ENCODE results near the gene KDELR3.
"Not testable (repeated sequence)": the region's sequence is repeated elsewhere in the genome, so short reads cannot be mapped to it uniquely, and the experiment has no call there.

Gene KDELR3

DNA sequence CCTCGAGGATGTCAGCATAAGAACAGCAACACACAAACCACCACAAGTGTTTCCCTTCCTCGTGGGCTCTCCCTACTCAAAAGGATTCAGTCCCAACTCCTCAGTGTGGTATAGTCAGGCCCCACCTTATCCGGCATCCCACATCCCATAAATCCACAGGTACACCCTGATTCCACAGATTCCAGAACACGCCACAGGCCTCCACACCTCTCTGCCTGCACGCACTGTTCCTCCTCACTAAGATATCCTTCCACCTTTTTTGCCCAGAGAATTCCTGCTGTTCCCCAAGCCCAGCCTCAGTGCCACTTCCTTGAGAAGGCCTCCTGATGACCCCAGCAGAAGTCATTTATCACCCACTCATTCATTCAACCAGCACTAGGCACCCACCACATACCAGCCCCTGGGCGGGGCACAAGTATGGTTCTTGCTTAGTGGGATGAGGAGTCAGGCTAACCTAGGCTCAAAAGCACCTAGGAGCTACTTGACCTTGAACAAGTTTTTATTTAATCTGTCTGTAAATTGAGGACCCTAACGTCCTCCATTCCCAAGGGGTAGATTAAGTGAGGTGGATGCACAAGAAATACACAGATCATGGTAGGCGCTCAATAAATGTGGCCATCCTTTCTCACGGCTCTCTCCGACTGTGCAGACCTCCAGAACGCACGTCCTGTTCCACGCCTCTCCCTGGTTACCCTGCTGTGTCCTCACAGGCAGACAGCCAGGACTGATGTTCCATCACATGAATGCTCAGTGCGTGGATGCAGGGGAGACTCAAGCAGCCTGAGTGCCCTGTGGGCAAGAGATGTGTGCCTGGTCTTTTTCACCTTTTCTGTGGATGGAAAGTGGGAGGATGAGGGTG, 10.8 kb upstream of the KDELR3 start:
- no peak for DNase-seq (ENCODE audit: low read depth in 2 of 2)

DNA sequence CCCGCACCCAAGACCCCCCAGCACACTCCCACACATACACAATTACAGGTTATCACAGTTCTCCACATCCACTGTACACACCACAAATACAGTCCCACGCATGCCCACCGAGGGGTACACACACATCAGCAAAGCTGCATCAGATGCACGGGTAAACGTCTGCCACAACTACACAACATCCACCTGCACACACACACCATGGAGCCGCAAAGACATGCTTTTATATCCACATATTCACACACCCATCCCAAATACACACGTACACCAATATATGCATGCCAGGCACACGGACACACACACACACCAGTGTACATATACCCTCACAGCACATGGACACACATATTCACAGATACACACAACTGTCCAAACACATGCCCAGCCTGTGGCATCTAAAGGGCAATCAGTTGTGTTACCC, 7.5 kb upstream of the KDELR3 start:
- no peak for DNase-seq (ENCODE audit: low read depth in 2 of 2)

DNA sequence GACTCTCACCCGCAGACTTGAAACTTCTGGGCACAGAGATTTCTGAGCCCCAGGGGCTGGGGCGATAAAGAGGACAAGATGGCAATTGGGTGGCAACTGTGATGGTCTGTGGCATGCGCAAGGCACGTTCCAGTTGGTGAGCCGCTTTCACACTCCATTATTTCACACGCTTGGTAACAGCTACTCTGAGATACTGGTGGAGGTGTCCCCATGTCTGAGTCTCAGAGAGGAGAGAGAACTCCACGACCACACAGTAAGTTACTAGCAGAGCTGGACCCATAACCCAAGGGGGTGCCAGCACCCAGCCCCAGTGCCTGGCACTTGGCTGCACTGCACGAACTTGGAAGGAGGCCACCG, 6.9 kb upstream of the KDELR3 start:
- DNase-seq (ENCODE audit: low read depth in 2 of 2): no peak

DNA sequence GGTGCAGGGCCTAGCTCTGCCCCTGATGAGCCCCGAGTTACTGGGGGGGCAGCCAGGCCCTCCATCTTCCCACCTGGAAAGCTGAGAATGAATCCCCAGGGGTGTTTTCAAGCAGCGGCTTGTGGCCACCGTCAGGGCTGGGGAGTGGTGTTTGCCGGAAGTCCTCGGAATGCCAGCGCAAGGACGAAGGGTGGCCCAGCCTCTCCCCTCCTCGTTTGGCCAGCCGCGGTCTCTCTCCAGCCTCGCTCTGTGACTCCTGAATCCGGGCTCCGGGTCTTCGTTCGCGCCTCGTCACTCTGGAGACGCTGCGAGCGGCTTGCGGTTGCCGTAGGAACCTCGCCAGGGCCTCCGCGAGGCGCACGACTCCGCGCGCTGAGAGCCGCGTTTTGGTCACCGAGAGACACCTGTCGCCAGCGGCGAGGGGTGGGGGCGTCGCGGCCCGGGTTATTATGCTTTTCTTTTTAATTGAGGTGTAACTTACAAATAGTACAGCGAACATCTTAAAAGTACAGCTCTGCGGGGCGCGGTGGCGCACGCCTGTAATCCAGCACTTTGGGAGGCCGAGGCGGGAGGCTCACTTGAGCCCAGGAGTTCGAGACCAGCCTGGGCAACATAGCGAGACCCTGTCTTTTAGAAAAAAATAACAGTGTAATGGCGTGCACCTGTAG, 6.3 kb upstream of the KDELR3 start:
- peak; percentile 57 to 58 for DNase-seq (ENCODE audit: low read depth in 2 of 2)

DNA sequence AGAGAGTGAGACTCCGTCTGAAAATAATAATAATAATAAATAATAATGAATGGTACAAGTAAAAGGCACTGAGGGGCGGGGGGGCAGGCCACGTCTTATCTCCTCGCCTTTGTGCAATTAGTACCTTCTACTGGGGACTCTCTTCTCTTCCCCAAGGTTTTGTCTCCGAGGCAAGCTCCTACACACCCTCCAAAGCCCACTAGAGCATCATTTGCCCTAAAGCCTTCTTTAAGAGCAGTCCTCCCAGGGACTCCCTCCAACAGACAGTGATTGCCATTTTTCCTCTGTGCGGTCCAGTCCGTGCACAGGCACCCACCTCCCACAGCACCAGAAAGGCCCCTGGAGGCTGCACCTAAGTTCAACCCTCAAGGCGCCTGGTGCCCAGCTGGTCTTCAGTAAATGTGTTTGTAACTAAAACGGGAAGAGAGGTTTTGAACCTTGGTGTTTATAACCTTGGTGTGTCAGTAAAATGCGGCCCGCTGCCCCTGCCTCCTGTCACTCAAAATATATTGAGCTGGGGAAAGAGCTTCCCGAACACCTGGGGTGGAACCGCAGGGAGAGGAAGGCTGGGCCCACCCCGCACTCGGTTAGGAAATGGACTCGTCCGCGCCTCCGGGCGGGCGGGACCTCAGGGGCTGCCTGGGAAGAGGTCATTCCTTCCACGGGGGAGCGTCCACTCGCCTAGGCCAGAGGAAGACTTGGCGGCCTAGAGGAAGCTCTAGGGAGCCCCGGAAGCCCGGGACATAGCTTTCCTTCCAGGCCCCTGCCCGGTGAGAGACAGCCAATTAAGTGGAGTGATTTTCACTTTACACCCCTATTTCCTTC, 4.7 kb upstream of the KDELR3 start:
- DNase-seq (ENCODE audit: low read depth in 2 of 2): no peak

DNA sequence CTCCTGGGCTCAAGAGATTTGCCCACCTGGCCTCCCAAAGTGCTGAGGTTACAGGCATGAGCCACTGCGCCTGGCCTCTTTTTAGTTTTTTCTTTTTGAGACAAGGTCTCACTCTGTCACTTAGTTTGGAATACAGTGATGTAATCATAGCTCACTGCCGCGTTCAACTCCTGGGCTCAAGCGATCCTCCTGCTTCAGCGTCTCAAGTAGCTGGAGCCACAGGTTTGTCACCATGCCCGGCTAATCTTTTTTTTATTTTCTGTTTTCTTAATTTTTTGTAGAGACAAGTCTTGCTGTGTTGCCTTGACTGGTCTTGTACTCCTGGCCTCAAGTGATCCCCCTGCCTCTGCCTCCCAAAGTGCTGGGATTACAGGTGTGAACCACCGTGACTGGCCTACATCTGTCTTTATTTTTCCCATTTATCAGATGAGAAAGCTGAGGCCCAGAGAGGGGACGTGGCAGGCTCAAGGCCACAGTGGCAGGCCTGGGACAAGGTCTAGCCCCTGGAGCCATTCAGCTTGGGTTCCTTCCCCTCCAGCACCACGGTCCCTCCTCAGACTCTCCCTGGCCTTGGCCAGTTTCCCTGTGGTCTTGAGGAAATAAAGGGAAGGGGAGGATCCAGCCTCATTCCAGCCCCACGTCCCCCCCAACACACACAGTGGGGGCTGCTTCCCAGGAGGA, 2.8 kb upstream of the KDELR3 start:
- no peak for DNase-seq (ENCODE audit: low read depth in 2 of 2)

- no peak for DNase-seq (ENCODE audit: low read depth in 2 of 2)
Observed at GRCh38 chr22:38465673-38466490, 2.0 kb upstream of the KDELR3 start.

- DNase-seq (ENCODE audit: low read depth in 2 of 2): no peak
Observed at GRCh38 chr22:38467438-38467903, 425 bp upstream of the KDELR3 start.

GRCh38 chr22:38468443-38469305, 778 bp downstream of the KDELR3 start:
- no peak for DNase-seq (ENCODE audit: low read depth in 2 of 2)

DNA sequence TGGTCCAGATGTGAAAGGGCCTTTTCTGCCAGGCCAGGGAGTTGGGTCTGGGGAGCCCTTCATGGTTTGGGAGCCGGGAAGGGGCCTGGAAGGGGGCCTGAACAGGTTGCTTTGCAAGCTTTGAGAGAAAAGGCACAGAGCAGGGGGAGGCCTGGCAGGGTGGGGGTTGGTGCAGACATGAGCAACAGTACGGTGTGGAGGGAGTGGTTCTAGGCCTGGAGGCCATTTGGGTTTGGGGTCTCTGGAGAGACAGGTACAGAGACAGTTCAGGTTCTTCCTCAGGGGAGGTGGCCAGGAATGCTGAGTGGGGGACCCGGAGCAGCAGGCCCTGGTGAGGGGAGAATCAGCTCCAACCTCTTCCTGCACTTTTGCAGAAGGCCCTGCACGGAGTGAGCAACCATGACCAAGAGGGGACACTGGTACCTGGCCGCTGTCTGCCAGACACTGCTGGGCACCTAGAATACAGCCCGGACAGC, 1.4 kb downstream of the KDELR3 start:
- no peak for DNase-seq (ENCODE audit: low read depth in 2 of 2)

DNA sequence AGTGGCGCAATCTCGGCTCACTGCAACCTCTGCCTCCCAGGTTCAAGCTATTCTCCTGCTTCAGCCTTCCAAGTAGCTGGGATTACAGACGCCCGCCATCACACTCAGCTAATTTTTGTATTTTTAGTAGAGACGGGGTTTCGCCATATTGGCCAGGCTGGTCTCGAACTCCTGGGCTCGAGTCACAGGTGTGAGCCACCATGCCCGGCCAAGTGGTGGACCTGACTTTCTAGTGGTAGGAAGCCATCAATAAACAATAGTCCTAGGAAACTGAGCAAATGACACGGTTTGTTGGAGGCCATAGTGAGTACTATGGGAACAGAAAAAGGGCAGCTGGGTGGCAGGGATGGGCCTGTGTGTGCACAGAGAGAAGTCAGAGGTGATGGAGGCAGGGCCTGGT, 2.3 kb downstream of the KDELR3 start:
- not testable (repeated sequence) for DNase-seq (ENCODE audit: low read depth in 2 of 2)

DNA sequence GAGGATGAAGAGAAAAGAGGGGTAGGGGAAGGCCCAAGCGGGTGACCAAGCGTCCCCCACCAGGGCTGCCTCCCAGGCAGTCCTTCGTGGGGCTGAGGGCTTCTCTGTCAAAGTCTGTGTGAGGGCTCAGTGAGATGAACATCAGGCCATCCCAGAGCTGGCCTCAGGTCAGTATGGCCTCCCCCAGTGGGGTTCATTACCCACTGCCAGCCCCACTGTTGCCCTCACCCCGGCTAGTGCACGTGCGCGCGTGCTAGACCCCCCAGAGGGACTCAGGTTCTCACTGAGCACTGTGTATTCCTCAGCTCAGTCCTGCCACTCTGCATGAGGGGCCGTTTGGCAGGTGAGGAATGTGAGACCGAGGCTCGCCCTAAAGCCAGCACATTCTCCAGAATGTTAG, 3.3 kb downstream of the KDELR3 start:
- no peak for DNase-seq (ENCODE audit: low read depth in 2 of 2)

- no peak for DNase-seq (ENCODE audit: low read depth in 2 of 2)
Observed at GRCh38 chr22:38474003-38474607, 6.2 kb downstream of the KDELR3 start.

DNA sequence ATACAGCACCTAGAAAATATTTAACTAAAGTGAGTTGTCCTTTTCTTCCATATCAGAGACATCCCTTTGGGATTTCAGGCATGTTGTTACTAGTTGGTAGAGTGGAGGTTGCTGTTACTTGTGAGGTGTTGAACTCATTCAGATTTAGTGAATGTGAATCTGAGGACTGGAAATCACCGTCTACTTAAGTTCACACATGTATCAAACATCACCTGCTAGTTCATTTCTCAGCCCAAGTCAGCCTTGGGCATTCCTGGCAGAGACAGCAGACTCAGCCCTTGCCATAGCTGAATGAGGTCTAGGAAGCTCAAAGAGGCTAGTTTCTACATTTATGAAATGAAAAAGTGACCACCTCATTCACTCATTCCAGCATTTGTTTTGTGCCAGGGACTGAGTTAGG, 9.7 kb downstream of the KDELR3 start:
- DNase-seq (ENCODE audit: low read depth in 2 of 2): no peak

GRCh38 chr22:38479096-38479837, 11.4 kb downstream of the KDELR3 start:
- DNase-seq (ENCODE audit: low read depth in 2 of 2): no peak

DNA sequence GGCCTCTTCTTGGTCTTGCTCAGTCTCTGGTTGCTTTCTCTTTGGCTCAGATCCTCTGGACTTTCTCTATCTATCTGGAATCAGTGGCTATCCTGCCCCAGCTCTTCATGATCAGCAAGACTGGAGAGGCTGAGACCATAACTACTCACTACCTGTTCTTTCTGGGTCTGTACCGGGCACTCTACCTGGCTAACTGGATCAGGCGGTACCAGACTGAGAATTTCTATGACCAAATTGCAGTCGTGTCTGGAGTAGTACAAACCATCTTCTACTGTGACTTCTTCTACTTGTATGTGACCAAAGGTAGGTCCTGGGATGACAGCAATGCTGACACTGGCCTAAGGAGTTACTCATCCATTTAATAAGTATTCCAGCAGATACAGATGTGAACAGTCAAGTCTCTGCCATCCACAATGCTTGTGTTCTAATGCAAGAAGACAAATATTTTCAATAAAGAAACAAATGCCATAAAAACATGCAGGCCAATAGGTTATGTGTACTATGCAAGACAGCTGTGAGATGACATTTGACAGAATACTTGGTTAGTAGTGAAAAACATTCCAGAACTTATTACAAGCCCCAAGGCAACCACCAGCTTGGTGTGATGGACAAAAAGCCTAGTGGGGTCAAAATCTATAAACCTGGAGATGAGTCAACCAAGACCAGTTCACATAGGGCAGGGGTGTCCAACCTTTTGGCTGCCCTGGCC, 13.4 kb downstream of the KDELR3 start:
- DNase-seq (ENCODE audit: low read depth in 2 of 2): no peak

GRCh38 chr22:38481871-38482332, 14.0 kb downstream of the KDELR3 start:
- DNase-seq (ENCODE audit: low read depth in 2 of 2): no peak
